ENCODE data around the gene ZCCHC24. TPM values are rescaled to one million over a fixed set of nuclear protein-coding genes. Genes with fewer than 3 reads are reported as not detected.

The ZCCHC24 gene
- total RNA-seq, 1 donor from 2014 or later: 5.9 TPM

- Mint-ChIP-seq H3K4me3 (no peak overlapping the region), H3K36me3 (peaks cover 5% of the 10 kb centered on the region), H3K4me1 (no peaks in the 10 kb centered on the region), H3K27me3 (ENCODE audit: insufficient read depth, low read depth) (no peaks in the 10 kb centered on the region), H3K27ac (no peak overlapping the region), H3K9me3 (peaks cover 5% of the 10 kb centered on the region)
- H3F3A ChIP-seq (ENCODE audit: low read depth): no peaks in the 10 kb centered on the region
- H3K9me3 ChIP-seq (ENCODE audit: low read depth): no peaks in the 10 kb centered on the region
- no peak overlapping the region for H2AFZ ChIP-seq (replicated peaks)
- peaks cover 5% of the 10 kb centered on the region for H3K27me3 ChIP-seq
- DNase-seq (ENCODE audit: low spot score): no peak
- H3K4me1 ChIP-seq: no peaks in the 10 kb centered on the region
- no peak overlapping the region for H3K4me2 ChIP-seq
- TF ChIP-seq CTCF (IDR thresholded peaks at IDR 0.05) (no peak), EZH2 (IDR thresholded peaks at IDR 0.05) (no peak), EZH2phosphoT487 (IDR thresholded peaks at IDR 0.05) (no peak)
- H3K9ac ChIP-seq: no peak overlapping the region
- no peaks in the 10 kb centered on the region for H3K79me2 ChIP-seq (ENCODE audit: low read depth)
- H3K4me3 ChIP-seq: no peak overlapping the region
- H3K27ac ChIP-seq: no peak overlapping the region
- H4K20me1 ChIP-seq (ENCODE audit: low read depth): no peaks in the 10 kb centered on the region
- no peaks in the 10 kb centered on the region for H3K36me3 ChIP-seq
These were observed 84.7 kb downstream of the ZCCHC24 start for GRCh38 chr10:79360499-79361342.

- Histone ChIP-seq H3F3A (ENCODE audit: low read depth) (no peaks in the 10 kb centered on the region), H3K9me3 (ENCODE audit: low read depth) (no peaks in the 10 kb centered on the region), H3K4me3 (no peak overlapping the region), H3K36me3 (no peaks in the 10 kb centered on the region), H3K27me3 (no peaks in the 10 kb centered on the region), H2AFZ (replicated peaks) (no peak overlapping the region), H4K20me1 (ENCODE audit: low read depth) (no peaks in the 10 kb centered on the region), H3K4me2 (no peak overlapping the region), H3K4me1 (no peaks in the 10 kb centered on the region), H3K9ac (no peak overlapping the region), H3K27ac (no peak overlapping the region), H3K79me2 (ENCODE audit: low read depth) (no peaks in the 10 kb centered on the region)
- Mint-ChIP-seq H3K27me3 (ENCODE audit: insufficient read depth, low read depth) (no peaks in the 10 kb centered on the region), H3K27ac (no peak overlapping the region), H3K4me3 (no peak overlapping the region), H3K36me3 (peaks cover 13% of the 10 kb centered on the region), H3K9me3 (peaks cover 5% of the 10 kb centered on the region), H3K4me1 (no peaks in the 10 kb centered on the region)
- no peak for TF ChIP-seq EZH2phosphoT487 (IDR thresholded peaks at IDR 0.05)
- no peak for TF ChIP-seq CTCF (IDR thresholded peaks at IDR 0.05)
- no peak for TF ChIP-seq EZH2 (IDR thresholded peaks at IDR 0.05)
- DNase-seq (ENCODE audit: low spot score): no peak
These were observed 85.5 kb downstream of the ZCCHC24 start for GRCh38 chr10:79359816-79360498.

- TF ChIP-seq EZH2 (IDR thresholded peaks at IDR 0.05): no peak
- no peak for TF ChIP-seq EZH2phosphoT487 (IDR thresholded peaks at IDR 0.05)
- TF ChIP-seq CTCF (IDR thresholded peaks at IDR 0.05): no peak
These were observed 86.6 kb downstream of the ZCCHC24 start for GRCh38 chr10:79358811-79359210.

More at GRCh38 chr10:79358811-79359210, 86.6 kb downstream of the ZCCHC24 start:
- no peak for DNase-seq (ENCODE audit: low spot score)
- H3K4me1 Mint-ChIP-seq: no peaks in the 10 kb centered on the region
- H3K9me3 Mint-ChIP-seq: peaks cover 5% of the 10 kb centered on the region
- no peak overlapping the region for H3K9ac ChIP-seq
- no peak overlapping the region for H3K27ac Mint-ChIP-seq
- H3K27ac ChIP-seq: no peak overlapping the region
- no peaks in the 10 kb centered on the region for H3K27me3 ChIP-seq
- H3K4me3 Mint-ChIP-seq: no peak overlapping the region
- no peak overlapping the region for H2AFZ ChIP-seq (replicated peaks)
- H3K4me3 ChIP-seq: no peak overlapping the region
- no peaks in the 10 kb centered on the region for H3K9me3 ChIP-seq (ENCODE audit: low read depth)
- H3K27me3 Mint-ChIP-seq (ENCODE audit: insufficient read depth, low read depth): no peaks in the 10 kb centered on the region
- no peaks in the 10 kb centered on the region for H3K36me3 ChIP-seq
- H3K36me3 Mint-ChIP-seq: peaks cover 24% of the 10 kb centered on the region
- no peaks in the 10 kb centered on the region for H3K79me2 ChIP-seq (ENCODE audit: low read depth)
- no peaks in the 10 kb centered on the region for H3F3A ChIP-seq (ENCODE audit: low read depth)
- no peaks in the 10 kb centered on the region for H4K20me1 ChIP-seq (ENCODE audit: low read depth)
- no peak overlapping the region for H3K4me2 ChIP-seq
- no peaks in the 10 kb centered on the region for H3K4me1 ChIP-seq
